ENCODE data around the gene LSM3.

DNA sequence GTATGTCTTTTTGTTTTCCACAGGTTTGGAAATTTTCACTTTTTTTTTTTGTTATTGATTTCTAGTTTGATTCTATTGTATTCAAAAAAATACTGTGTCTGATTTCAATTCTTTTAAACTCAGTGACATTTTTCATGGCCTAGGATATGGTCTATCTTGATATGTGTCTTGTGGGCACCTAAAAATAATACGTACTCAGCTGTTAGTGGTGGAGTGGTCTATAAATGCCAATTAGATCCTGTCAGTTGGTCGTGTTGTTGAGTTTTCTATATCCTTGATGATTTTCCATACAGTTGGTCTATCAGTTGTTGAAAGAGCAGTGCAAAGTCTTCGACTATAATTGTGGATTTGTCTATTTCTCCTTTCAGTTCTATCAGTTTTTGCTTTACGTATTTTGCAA is 61.7 kb downstream of the LSM3 start:
- TF ChIP-seq, protein P1, sequence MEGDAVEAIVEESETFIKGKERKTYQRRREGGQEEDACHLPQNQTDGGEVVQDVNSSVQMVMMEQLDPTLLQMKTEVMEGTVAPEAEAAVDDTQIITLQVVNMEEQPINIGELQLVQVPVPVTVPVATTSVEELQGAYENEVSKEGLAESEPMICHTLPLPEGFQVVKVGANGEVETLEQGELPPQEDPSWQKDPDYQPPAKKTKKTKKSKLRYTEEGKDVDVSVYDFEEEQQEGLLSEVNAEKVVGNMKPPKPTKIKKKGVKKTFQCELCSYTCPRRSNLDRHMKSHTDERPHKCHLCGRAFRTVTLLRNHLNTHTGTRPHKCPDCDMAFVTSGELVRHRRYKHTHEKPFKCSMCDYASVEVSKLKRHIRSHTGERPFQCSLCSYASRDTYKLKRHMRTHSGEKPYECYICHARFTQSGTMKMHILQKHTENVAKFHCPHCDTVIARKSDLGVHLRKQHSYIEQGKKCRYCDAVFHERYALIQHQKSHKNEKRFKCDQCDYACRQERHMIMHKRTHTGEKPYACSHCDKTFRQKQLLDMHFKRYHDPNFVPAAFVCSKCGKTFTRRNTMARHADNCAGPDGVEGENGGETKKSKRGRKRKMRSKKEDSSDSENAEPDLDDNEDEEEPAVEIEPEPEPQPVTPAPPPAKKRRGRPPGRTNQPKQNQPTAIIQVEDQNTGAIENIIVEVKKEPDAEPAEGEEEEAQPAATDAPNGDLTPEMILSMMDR (IDR thresholded peaks at IDR 0.05), result no peak
- no peak for TF ChIP-seq POLR2A (IDR thresholded peaks at IDR 0.05)
